K562 (cell line): ENCODE results near the gene VIM. TPM values are rescaled to one million over a fixed set of nuclear protein-coding genes. Genes with fewer than 3 reads are reported as not detected.

Experiments
- EP300 ChIP-seq: IDR thresholded peaks from 2 replicates; pipeline ENCODE4 v1.6.1; 2012; ENCODE audit warnings: low read length, improper control_type of control experiment
- HDAC3 ChIP-seq: fragments of 450-650 bp; IDR thresholded peaks from 2 replicates; pipeline ENCODE4 v1.6.1; 2018; ENCODE audit warnings: borderline replicate concordance, mild to moderate bottlenecking, moderate library complexity; ENCODE audit not compliant: partially characterized antibody
- HDGF ChIP-seq: fragments of 450-650 bp; IDR thresholded peaks from 2 replicates; pipeline ENCODE4 v1.6.1; 2016
- HIVEP1 ChIP-seq: fragments of 250-450 bp; sonication (Bioruptor Pico); IDR thresholded peaks from 2 replicates; pipeline ENCODE4 v1.4.0; 2020; ENCODE audit warnings: mild to moderate bottlenecking
- KAT2B ChIP-seq: IDR thresholded peaks from one replicate; pipeline ENCODE4 v1.6.1; 2012; ENCODE audit warnings: low read depth, mild to moderate bottlenecking, control low read depth, inconsistent platforms, low read length, moderate library complexity
- LARP7 ChIP-seq: fragments of 450-650 bp; IDR thresholded peaks from 2 replicates; pipeline ENCODE4 v1.6.1; 2016
- MAFG ChIP-seq: fragments of 450-650 bp; conservative IDR thresholded peaks from 2 replicates; pipeline ENCODE4 v1.6.1; 2016; ENCODE audit warnings: missing genetic modification characterization, missing compliant biosample characterization
- MTA1 ChIP-seq: fragments of 450-650 bp; IDR thresholded peaks from 2 replicates; pipeline ENCODE4 v1.6.1; 2017; ENCODE audit warnings: borderline replicate concordance
- NEUROD1 ChIP-seq: fragments of 150-350 bp; IDR thresholded peaks from 2 replicates; pipeline ENCODE4 v1.6.1; 2014; ENCODE audit warnings: borderline replicate concordance, low read length, low read depth; ENCODE audit not compliant: partially characterized antibody
- PHB ChIP-seq: fragments of 250-450 bp; sonication (Bioruptor Pico); IDR thresholded peaks from 2 replicates; pipeline ENCODE4 v1.5.0; 2021
- PML ChIP-seq: IDR thresholded peaks from 2 replicates; pipeline ENCODE4 v1.6.1; 2012; ENCODE audit warnings: low read length, inconsistent platforms
- RHOXF2B ChIP-seq: fragments of 250-450 bp; sonication (Bioruptor Pico); conservative IDR thresholded peaks from 2 replicates; pipeline ENCODE4 v1.5.1; 2021
- SMC3 ChIP-seq: conservative IDR thresholded peaks from 2 replicates; pipeline ENCODE4 v1.6.1; 2011; ENCODE audit warnings: low read depth, low read length, improper control_type of control experiment; ENCODE audit not compliant: insufficient read depth
- ZNF780A ChIP-seq: fragments of 250-450 bp; sonication (Bioruptor Pico); IDR thresholded peaks from 2 replicates; pipeline ENCODE4 v1.5.0; 2021; ENCODE audit warnings: mild to moderate bottlenecking
- polyA plus RNA-seq, 8 experiments: library from polyadenylated mRNA; depleted of rRNA in 4 of 8; stranded (reverse) in 5 of 8; unstranded in 3 of 8; fragments of >200 nt; fragmentation: Nextera tagmentation in 2 of 8; fragmentation: Illumina TruSeq in 1 of 8; extraction: Ambion mirVana in 2 of 8; extraction: Trizol in 1 of 8; gene quantifications; 2 replicates each; pipeline versions ENCODE4 v1.2.1 to v1.2.3, GENCODE V29; 2011 to 2014; ENCODE audit warnings: inconsistent platforms in 1 of 8, missing spikeins in 1 of 8
- total RNA-seq, 7 experiments: library from RNA; depleted of rRNA in 6 of 7; stranded (reverse); fragments of >200 nt in 6 of 7; fragmentation: Illumina TruSeq in 2 of 7; extraction: Trizol in 2 of 7; gene quantifications; 2 replicates each; pipeline versions ENCODE4 v1.2.1 to v1.2.3, GENCODE V29; 2011 to 2021; ENCODE audit warnings: low replicate concordance in 1 of 7
- TF ChIP-seq, protein P1 (sequence below): sonication (generic); formaldehyde crosslinking; IDR thresholded peaks from 2 replicates; pipeline ENCODE4 v1.9.0; 2022; ENCODE audit warnings: mild to moderate bottlenecking, missing genetic modification reagents
- TF ChIP-seq, protein P2 (sequence below), 2 experiments: fragments of 450-650 bp in 1 of 2; sonication (generic) in 1 of 2; formaldehyde crosslinking; conservative IDR thresholded peaks; 2 replicates each; pipeline versions ENCODE4 v1.4.0 to v1.8.1; 2020 to 2022; ENCODE audit warnings: mild to moderate bottlenecking in 1 of 2, missing genetic modification reagents in 1 of 2
- TF ChIP-seq, protein P3 (sequence below): fragments of 450-650 bp; formaldehyde crosslinking; IDR thresholded peaks from 2 replicates; pipeline ENCODE4 v1.4.0; 2020; ENCODE audit warnings: mild to moderate bottlenecking, mixed read lengths
- TF ChIP-seq, protein P4 (sequence below): fragments of 250-450 bp; sonication (Bioruptor Pico); IDR thresholded peaks from 2 replicates; pipeline ENCODE4 v1.4.0; 2020; ENCODE audit warnings: mild to moderate bottlenecking, moderate library complexity, borderline replicate concordance
- TF ChIP-seq, protein P5 (sequence below): fragments of 250-450 bp; sonication (Bioruptor Pico); IDR thresholded peaks from 2 replicates; pipeline ENCODE4 v1.4.0; 2020
- TF ChIP-seq, protein P6 (sequence below): fragments of 250-450 bp; sonication (Bioruptor Pico); IDR thresholded peaks from 2 replicates; pipeline ENCODE4 v1.8.0; 2022; ENCODE audit warnings: moderate library complexity, mild to moderate bottlenecking, inconsistent platforms

Gene VIM
- total and polyA plus RNA-seq, 9 of the 15 experiments (the other 6 are each of a cell fraction or from before 2014, with no cell fraction given), result 86.0 to 621 (median 383) TPM

DNA sequence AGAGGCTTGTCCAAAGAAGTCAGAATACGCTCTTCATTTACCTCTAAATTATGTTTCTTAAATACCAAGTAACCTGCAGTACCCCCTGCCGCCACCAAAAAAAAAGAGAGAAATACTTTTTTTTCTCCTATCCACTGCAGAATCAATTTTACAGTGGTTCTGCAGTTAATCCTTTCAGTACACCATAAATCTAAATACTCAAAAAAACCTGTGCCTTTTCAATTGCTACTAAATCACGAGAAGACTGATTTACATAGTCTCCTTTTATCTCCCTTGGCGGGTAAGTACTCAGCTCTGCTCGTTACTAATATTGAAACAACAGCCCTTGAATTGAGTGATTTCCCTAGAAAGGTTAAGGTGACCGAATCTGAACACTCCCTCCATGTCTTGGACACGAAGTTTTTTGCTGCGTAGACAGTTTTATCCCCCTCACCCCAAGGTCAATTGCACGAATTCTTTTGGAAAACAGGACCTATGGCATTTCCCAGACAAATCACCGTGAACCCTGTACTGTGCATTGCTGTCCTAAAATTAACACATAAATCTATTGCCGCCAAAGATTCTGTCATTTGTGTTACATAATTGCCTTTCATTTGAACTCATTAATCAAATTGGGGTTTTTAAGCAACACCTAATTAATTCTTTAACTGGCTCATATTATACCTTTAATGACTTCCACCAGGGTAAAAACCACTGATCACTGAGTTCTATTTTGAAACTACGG lies 512 bp upstream of the VIM start (continued):
- TF ChIP-seq MAFG (tag), result peak; percentile 96
- no peak; the same call in 1 of the 2 replicates for TF ChIP-seq MTA1
- TF ChIP-seq, protein P1, sequence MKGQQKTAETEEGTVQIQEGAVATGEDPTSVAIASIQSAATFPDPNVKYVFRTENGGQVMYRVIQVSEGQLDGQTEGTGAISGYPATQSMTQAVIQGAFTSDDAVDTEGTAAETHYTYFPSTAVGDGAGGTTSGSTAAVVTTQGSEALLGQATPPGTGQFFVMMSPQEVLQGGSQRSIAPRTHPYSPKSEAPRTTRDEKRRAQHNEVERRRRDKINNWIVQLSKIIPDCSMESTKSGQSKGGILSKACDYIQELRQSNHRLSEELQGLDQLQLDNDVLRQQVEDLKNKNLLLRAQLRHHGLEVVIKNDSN (CRISPR knock-in tag), result no peak
- TF ChIP-seq, protein P2, sequence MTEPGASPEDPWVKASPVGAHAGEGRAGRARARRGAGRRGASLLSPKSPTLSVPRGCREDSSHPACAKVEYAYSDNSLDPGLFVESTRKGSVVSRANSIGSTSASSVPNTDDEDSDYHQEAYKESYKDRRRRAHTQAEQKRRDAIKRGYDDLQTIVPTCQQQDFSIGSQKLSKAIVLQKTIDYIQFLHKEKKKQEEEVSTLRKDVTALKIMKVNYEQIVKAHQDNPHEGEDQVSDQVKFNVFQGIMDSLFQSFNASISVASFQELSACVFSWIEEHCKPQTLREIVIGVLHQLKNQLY (CRISPR knock-in tag; conservative IDR thresholded peaks at IDR 0.05), result no peak
- no peak for TF ChIP-seq PHB (CRISPR knock-in tag)
- TF ChIP-seq, protein P3, sequence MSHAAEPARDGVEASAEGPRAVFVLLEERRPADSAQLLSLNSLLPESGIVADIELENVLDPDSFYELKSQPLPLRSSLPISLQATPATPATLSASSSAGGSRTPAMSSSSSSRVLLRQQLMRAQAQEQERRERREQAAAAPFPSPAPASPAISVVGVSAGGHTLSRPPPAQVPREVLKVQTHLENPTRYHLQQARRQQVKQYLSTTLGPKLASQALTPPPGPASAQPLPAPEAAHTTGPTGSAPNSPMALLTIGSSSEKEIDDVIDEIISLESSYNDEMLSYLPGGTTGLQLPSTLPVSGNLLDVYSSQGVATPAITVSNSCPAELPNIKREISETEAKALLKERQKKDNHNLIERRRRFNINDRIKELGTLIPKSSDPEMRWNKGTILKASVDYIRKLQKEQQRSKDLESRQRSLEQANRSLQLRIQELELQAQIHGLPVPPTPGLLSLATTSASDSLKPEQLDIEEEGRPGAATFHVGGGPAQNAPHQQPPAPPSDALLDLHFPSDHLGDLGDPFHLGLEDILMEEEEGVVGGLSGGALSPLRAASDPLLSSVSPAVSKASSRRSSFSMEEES (CRISPR knock-in tag), result no peak
- TF ChIP-seq PML, result no peak
- TF ChIP-seq NEUROD1, result no peak
- TF ChIP-seq, protein P4, sequence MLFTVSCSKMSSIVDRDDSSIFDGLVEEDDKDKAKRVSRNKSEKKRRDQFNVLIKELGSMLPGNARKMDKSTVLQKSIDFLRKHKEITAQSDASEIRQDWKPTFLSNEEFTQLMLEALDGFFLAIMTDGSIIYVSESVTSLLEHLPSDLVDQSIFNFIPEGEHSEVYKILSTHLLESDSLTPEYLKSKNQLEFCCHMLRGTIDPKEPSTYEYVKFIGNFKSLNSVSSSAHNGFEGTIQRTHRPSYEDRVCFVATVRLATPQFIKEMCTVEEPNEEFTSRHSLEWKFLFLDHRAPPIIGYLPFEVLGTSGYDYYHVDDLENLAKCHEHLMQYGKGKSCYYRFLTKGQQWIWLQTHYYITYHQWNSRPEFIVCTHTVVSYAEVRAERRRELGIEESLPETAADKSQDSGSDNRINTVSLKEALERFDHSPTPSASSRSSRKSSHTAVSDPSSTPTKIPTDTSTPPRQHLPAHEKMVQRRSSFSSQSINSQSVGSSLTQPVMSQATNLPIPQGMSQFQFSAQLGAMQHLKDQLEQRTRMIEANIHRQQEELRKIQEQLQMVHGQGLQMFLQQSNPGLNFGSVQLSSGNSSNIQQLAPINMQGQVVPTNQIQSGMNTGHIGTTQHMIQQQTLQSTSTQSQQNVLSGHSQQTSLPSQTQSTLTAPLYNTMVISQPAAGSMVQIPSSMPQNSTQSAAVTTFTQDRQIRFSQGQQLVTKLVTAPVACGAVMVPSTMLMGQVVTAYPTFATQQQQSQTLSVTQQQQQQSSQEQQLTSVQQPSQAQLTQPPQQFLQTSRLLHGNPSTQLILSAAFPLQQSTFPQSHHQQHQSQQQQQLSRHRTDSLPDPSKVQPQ (CRISPR knock-in tag), result no peak
- no peak for TF ChIP-seq HDGF
- TF ChIP-seq EP300, result no peak
- no peak for TF ChIP-seq KAT2B
- no peak for TF ChIP-seq RHOXF2B (CRISPR knock-in tag)
- TF ChIP-seq, protein P5, sequence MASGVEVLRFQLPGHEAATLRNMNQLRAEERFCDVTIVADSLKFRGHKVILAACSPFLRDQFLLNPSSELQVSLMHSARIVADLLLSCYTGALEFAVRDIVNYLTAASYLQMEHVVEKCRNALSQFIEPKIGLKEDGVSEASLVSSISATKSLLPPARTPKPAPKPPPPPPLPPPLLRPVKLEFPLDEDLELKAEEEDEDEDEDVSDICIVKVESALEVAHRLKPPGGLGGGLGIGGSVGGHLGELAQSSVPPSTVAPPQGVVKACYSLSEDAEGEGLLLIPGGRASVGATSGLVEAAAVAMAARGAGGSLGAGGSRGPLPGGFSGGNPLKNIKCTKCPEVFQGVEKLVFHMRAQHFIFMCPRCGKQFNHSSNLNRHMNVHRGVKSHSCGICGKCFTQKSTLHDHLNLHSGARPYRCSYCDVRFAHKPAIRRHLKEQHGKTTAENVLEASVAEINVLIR (CRISPR knock-in tag), result no peak
- no peak for TF ChIP-seq LARP7
- TF ChIP-seq SMC3, result no peak
- no peak for TF ChIP-seq HDAC3
- TF ChIP-seq, protein P6, sequence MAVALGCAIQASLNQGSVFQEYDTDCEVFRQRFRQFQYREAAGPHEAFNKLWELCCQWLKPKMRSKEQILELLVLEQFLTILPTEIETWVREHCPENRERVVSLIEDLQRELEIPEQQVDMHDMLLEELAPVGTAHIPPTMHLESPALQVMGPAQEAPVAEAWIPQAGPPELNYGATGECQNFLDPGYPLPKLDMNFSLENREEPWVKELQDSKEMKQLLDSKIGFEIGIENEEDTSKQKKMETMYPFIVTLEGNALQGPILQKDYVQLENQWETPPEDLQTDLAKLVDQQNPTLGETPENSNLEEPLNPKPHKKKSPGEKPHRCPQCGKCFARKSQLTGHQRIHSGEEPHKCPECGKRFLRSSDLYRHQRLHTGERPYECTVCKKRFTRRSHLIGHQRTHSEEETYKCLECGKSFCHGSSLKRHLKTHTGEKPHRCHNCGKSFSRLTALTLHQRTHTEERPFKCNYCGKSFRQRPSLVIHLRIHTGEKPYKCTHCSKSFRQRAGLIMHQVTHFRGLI (CRISPR knock-in tag), result no peak
- TF ChIP-seq HIVEP1 (CRISPR knock-in tag), result no peak
- no peak for TF ChIP-seq ZNF780A
